ENCODE measurements around the gene AQP2.

DNA sequence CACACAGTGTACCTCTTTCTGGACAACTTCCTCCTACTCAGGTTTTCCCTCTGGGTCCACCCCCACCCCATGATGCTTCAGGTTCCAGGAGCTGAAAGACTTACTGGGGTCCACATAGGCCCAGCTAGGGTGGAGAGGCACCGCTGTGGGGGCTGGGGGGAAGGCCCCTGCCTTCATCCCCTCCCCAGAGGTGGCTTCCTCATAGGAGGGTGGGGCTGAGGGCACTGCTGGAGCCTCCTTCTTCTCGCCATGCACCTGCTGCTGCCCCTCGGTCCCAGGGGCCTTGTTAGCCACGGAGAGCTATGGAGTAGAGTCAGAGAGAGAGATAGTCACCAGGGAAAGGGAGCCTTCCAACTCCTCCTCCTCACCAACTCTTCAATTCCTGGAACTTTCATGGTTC, 49.5 kb upstream of the AQP2 start:
- TF ChIP-seq, protein P1, sequence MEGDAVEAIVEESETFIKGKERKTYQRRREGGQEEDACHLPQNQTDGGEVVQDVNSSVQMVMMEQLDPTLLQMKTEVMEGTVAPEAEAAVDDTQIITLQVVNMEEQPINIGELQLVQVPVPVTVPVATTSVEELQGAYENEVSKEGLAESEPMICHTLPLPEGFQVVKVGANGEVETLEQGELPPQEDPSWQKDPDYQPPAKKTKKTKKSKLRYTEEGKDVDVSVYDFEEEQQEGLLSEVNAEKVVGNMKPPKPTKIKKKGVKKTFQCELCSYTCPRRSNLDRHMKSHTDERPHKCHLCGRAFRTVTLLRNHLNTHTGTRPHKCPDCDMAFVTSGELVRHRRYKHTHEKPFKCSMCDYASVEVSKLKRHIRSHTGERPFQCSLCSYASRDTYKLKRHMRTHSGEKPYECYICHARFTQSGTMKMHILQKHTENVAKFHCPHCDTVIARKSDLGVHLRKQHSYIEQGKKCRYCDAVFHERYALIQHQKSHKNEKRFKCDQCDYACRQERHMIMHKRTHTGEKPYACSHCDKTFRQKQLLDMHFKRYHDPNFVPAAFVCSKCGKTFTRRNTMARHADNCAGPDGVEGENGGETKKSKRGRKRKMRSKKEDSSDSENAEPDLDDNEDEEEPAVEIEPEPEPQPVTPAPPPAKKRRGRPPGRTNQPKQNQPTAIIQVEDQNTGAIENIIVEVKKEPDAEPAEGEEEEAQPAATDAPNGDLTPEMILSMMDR (IDR thresholded peaks at IDR 0.05) = no peak
- TF ChIP-seq POLR2A (IDR thresholded peaks at IDR 0.05) = no peak
